GM12873 (cell line): ENCODE data around the gene PRDM5.

Experiments used
- CTCF ChIP-seq: IDR thresholded peaks from 2 replicates; pipeline ENCODE4 v1.5.1; 2012; ENCODE audit warnings: low read depth, mild to moderate bottlenecking, moderate library complexity, low read length, control low read depth; ENCODE audit not compliant: insufficient read depth; ENCODE audit errors: missing control alignments

PRDM5 gene

GRCh38 chr4:120704538-120704937, 218.0 kb downstream of the PRDM5 start:
- TF ChIP-seq CTCF = no peak

GRCh38 chr4:120703908-120704307, 218.6 kb downstream of the PRDM5 start:
- no peak for TF ChIP-seq CTCF

- no peak for TF ChIP-seq CTCF
Measured at GRCh38 chr4:120699354-120699753, 223.2 kb downstream of the PRDM5 start.

- no peak for TF ChIP-seq CTCF
Measured at GRCh38 chr4:120694973-120695372, 227.6 kb downstream of the PRDM5 start.

- no peak for TF ChIP-seq CTCF
Measured at GRCh38 chr4:120693816-120694215, 228.7 kb downstream of the PRDM5 start.

GRCh38 chr4:120692964-120693363, 229.6 kb downstream of the PRDM5 start:
- no peak for TF ChIP-seq CTCF

- TF ChIP-seq CTCF = no peak
Measured at GRCh38 chr4:120691536-120691935, 231.0 kb downstream of the PRDM5 start.

GRCh38 chr4:120691106-120691505, 231.4 kb downstream of the PRDM5 start:
- TF ChIP-seq CTCF = no peak
